Loucy (cell line): Measurements from ENCODE around the gene TACR2.

ENCODE experiments used
- CTCF ChIP-seq: fragments of 200-600 bp; sonication (generic); conservative IDR thresholded peaks from 2 replicates; pipeline ENCODE4 v1.5.1; 2014; ENCODE audit warnings: mild to moderate bottlenecking, antibody characterized with exemption, low read length
- EZH2phosphoT487 ChIP-seq: fragments of 200-600 bp; IDR thresholded peaks from 2 replicates; pipeline ENCODE4 v1.6.1; 2018; ENCODE audit warnings: antibody characterized with exemption, mild to moderate bottlenecking, moderate library complexity, borderline replicate concordance

GRCh38 chr10:69392481-69393000 is 24.2 kb downstream of the TACR2 start:
- TF ChIP-seq CTCF (peak; percentile 92), EZH2phosphoT487 (no peak)
